BLaER1 (cell line): ENCODE results near the gene WRNIP1.
"Not testable (repeated sequence)": the region's sequence is repeated elsewhere in the genome, so short reads cannot be mapped to it uniquely, and the experiment has no call there.

Experiments used
- H3K27ac ChIP-seq: shearing (Covaris generic); formaldehyde crosslinking; 2 replicates; pipeline ENCODE4 v1.8.1; 2022
- H3K27me3 ChIP-seq: shearing (Covaris generic); formaldehyde crosslinking; 2 replicates; pipeline ENCODE4 v1.8.1; 2022
- H3K36me3 ChIP-seq: shearing (Covaris generic); formaldehyde crosslinking; 2 replicates; pipeline ENCODE4 v1.8.1; 2022
- H3K4me1 ChIP-seq: shearing (Covaris generic); formaldehyde crosslinking; 2 replicates; pipeline ENCODE4 v1.8.1; 2022
- H3K4me2 ChIP-seq: shearing (Covaris generic); formaldehyde crosslinking; 2 replicates; pipeline ENCODE4 v1.8.1; 2022
- H3K4me3 ChIP-seq: shearing (Covaris generic); formaldehyde crosslinking; 2 replicates; pipeline ENCODE4 v1.8.1; 2022
- H3K9ac ChIP-seq: shearing (Covaris generic); formaldehyde crosslinking; 2 replicates; pipeline ENCODE4 v1.8.1; 2022
- H3K9me3 ChIP-seq: shearing (Covaris generic); formaldehyde crosslinking; 2 replicates; pipeline ENCODE4 v1.8.1; 2022
- H4K20me1 ChIP-seq: shearing (Covaris generic); formaldehyde crosslinking; 2 replicates; pipeline ENCODE4 v1.8.1; 2022
- Cebpa-rat ChIP-seq: shearing (Covaris generic); IDR thresholded peaks from 2 replicates; pipeline ENCODE4 v1.8.1; 2022

WRNIP1 gene

DNA sequence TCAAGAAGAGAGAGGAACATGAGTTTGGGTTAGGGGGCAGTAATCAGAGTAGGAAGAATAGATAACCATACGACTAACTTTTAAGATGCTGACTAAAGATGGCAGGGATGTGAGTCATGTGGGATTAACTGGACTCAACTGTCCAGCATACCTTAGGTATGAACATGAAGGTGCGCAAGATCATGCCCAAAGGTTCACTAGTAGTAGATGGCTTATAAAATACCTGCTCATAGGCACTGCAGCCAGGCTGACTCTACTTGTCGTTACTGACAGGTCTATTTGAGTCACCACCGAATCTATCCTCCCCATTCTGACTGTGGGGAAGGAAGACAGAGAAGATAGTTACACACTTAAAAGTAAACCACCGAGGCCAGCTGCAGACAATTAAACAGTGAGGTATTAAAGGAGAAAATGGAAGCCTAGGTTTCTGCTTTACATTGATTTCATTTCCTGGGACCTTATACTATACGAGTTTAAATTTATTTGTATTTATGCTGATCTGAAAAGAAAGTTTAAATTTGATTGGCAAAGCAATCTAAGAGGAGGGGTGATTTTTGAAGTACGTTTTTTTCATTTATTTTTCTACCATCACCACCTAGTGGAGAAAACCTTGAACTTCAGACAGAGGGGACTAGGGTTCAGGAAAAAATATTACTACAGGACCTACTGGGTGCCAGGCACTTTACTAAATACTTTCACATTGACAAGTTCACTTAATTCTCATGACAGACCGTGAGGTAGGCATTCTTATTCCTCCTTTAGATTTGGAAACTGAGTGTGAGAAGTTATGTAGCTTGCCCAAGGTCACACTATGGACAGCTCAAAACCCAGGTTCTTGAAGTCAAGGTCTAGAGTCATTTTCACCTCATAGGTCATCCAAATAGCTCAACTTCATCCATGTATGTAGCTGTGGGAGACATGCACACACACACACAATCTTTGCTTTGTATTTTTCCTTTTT lies 4.0 kb upstream of the WRNIP1 start:
- no peaks in the 10 kb centered on the region for H3K36me3 ChIP-seq
- H3K9ac ChIP-seq = no peak overlapping the region
- TF ChIP-seq Cebpa-rat = no peak
- H3K4me3 ChIP-seq = no peak overlapping the region
- peaks cover 4% of the 10 kb centered on the region for H4K20me1 ChIP-seq
- no peak overlapping the region for H3K27ac ChIP-seq
- no peaks in the 10 kb centered on the region for H3K27me3 ChIP-seq
- peaks cover 7% of the 10 kb centered on the region for H3K4me1 ChIP-seq
- peaks cover 17% of the 10 kb centered on the region for H3K9me3 ChIP-seq
- no peak overlapping the region for H3K4me2 ChIP-seq

DNA sequence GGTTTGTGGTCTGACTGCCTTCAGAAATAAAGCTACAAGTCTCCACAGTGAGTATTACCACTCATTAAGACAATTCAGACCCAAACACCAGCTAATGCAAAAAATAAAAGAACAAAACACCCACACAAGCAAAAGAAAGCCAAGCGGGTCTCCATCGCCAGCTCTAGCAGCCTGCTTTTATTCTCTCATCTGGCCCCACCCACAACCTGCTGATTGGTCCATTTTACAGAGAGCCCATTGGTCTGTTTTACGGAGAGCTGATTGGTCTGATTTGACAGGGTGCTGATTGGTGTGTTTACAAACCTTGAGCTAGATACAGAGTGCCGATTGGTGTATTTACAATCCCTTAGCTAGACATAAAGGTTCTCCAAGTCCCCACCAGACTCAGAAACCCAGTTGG lies 2.3 kb upstream of the WRNIP1 start:
- H3K27ac ChIP-seq, H3K27me3 ChIP-seq, H3K4me3 ChIP-seq, H3K9ac ChIP-seq, H3K36me3 ChIP-seq, H3K4me2 ChIP-seq: not testable (repeated sequence)
- Histone ChIP-seq H4K20me1 (peaks cover 21% of the 10 kb centered on the region), H3K4me1 (peaks cover 18% of the 10 kb centered on the region), H3K9me3 (peaks cover 17% of the 10 kb centered on the region)

DNA sequence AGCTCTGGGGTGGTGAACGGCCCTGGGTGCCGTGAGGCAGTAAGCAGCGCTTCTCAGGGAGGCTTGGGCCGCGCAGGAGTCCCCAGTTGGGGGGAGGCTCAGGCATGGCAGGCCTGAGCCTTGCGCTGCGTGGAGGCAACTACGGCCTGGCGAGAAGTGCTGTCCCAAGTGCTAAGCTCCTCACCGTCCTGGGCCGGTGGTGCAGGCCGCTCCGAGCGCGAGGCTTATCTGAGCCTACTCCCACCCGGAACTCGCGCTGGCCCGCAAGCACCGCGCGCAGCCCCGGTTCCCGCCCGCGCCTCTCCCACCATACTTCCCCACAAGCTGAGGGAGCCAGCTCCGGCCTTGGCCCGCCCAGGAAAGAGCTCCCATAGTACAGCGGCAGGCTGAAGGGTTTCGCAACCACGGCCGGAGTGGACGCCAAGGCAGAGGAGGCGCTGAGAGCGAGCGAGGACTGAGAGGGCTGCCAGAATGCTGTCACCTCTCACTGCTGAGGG lies 1.8 kb upstream of the WRNIP1 start:
- H3K36me3 ChIP-seq = no peaks in the 10 kb centered on the region; the same call in 1 of the 2 replicates
- TF ChIP-seq Cebpa-rat = no peak
- no peak overlapping the region for H3K4me2 ChIP-seq
- H3K9ac ChIP-seq = no peak overlapping the region
- no peak overlapping the region for H3K4me3 ChIP-seq
- peaks cover 23% of the 10 kb centered on the region for H3K4me1 ChIP-seq
- peaks cover 17% of the 10 kb centered on the region for H3K9me3 ChIP-seq
- H3K27ac ChIP-seq = no peak overlapping the region
- no peaks in the 10 kb centered on the region for H3K27me3 ChIP-seq
- H4K20me1 ChIP-seq = peaks cover 26% of the 10 kb centered on the region

DNA sequence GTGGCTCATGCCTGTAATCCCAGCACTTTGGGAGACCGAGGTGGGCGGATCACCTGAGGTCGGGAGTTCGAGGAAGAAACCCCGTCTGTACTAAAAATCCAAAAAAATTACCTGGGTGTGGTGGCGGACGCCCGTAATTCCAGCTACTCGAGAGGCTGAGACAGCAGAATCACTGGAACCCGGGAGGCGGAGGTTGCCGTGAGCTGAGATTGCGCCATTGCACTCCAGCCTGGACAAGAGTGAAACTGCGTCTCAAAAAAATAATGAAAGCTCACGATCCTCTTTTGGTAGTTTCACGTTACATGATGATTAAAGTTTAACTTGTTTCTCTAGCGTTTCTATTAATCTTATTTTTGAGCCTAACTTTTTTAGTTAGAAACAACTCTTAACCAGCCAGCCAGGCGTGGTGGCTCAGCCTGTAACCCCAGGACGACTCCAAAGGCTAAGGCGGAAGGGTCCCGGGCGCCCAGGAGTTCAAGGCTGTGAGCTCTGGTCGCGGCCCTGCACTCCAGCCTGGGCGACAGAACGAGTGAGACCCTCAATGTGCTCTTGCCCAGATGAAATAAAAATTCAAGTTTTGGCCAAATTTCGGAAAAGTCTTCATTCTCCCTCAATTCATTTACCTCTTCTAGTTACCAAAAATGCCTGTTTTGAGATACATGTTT lies 1.2 kb upstream of the WRNIP1 start:
- Histone ChIP-seq H3K9me3 (peaks cover 17% of the 10 kb centered on the region), H3K4me2 (peak overlapping the region; percentile 82), H3K36me3 (peaks cover 4% of the 10 kb centered on the region; the same call in 1 of the 2 replicates), H3K27ac (peak overlapping the region; percentile 81; the same call in 1 of the 2 replicates), H3K4me3 (peak overlapping the region; percentile 68), H4K20me1 (peaks cover 32% of the 10 kb centered on the region), H3K9ac (peak overlapping the region; percentile 78; the same call in 1 of the 2 replicates), H3K4me1 (peaks cover 29% of the 10 kb centered on the region), H3K27me3 (no peaks in the 10 kb centered on the region)
- TF ChIP-seq Cebpa-rat = no peak

DNA sequence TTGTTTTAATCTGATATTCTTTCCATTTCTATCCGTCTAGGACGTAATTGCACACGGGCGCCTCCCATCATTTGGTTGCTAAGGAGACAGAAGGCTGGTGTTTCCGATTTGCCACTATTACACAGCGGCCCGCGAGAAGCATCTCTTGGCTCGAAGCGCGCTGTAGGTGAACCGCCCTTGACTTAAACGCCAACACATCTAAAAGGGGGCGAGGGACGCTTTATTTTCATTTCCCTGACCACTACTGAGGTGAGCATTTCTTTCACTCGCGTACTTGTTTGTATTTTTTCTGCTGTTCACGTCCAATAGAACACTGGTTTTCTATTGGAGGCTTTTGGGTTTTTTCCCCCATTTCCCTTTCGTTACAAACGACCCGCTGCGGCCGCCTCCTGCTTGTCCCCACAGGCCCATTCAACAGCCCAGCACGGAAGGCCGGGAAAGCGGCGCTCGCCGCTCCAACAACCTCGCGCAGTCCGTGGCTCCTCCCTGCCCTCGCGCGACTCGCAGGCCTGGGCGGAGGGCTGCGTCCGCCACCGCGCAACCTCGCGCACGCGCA lies 505 bp upstream of the WRNIP1 start:
- peaks cover 5% of the 10 kb centered on the region; the same call in 1 of the 2 replicates for H3K36me3 ChIP-seq
- H4K20me1 ChIP-seq = peaks cover 39% of the 10 kb centered on the region
- H3K9ac ChIP-seq = peak overlapping the region; percentile 78
- H3K9me3 ChIP-seq = peaks cover 17% of the 10 kb centered on the region
- peak overlapping the region; percentile 81 for H3K27ac ChIP-seq
- no peaks in the 10 kb centered on the region for H3K27me3 ChIP-seq
- H3K4me2 ChIP-seq = peak overlapping the region; percentile 82
- H3K4me1 ChIP-seq = peaks cover 36% of the 10 kb centered on the region
- peak overlapping the region; percentile 68 for H3K4me3 ChIP-seq
- no peak for TF ChIP-seq Cebpa-rat

DNA sequence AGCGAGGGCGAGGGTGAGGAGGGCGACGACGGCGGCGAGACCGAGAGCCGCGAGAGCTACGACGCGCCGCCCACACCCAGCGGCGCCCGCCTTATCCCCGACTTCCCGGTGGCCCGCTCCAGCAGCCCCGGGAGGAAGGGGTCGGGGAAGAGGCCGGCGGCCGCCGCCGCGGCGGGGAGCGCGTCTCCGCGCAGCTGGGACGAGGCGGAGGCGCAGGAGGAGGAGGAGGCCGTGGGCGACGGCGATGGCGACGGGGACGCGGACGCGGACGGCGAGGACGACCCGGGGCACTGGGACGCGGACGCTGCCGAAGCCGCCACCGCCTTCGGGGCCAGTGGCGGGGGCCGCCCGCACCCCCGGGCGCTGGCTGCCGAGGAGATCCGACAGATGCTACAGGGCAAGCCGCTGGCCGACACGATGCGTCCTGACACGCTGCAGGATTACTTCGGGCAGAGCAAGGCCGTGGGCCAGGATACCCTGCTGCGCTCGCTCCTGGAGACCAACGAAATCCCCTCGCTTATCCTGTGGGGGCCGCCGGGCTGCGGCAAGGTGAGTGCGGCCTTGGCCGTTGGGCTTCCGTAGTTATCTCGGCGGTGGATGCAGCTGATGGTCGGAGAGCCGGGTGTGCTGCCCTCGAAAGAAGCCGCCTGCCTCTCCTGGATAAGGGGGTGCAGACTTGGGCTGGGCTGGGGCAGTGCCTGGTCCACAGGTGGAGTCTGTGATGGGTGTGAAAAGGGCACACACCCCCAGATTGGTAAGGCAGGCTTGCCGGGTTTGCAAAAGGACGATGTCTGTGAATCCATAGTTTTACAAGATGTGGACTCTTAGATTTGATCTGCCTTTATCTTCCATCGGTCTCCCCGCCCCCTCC lies 938 bp downstream of the WRNIP1 start:
- Histone ChIP-seq H4K20me1 (peaks cover 53% of the 10 kb centered on the region), H3K9ac (peak overlapping the region; percentile 93), H3K9me3 (peaks cover 11% of the 10 kb centered on the region), H3K27ac (peak overlapping the region; percentile 96), H3K4me3 (peak overlapping the region; percentile 93), H3K27me3 (no peaks in the 10 kb centered on the region), H3K4me1 (peaks cover 47% of the 10 kb centered on the region), H3K36me3 (peaks cover 19% of the 10 kb centered on the region), H3K4me2 (peak overlapping the region; percentile 93)
- no peak for TF ChIP-seq Cebpa-rat

DNA sequence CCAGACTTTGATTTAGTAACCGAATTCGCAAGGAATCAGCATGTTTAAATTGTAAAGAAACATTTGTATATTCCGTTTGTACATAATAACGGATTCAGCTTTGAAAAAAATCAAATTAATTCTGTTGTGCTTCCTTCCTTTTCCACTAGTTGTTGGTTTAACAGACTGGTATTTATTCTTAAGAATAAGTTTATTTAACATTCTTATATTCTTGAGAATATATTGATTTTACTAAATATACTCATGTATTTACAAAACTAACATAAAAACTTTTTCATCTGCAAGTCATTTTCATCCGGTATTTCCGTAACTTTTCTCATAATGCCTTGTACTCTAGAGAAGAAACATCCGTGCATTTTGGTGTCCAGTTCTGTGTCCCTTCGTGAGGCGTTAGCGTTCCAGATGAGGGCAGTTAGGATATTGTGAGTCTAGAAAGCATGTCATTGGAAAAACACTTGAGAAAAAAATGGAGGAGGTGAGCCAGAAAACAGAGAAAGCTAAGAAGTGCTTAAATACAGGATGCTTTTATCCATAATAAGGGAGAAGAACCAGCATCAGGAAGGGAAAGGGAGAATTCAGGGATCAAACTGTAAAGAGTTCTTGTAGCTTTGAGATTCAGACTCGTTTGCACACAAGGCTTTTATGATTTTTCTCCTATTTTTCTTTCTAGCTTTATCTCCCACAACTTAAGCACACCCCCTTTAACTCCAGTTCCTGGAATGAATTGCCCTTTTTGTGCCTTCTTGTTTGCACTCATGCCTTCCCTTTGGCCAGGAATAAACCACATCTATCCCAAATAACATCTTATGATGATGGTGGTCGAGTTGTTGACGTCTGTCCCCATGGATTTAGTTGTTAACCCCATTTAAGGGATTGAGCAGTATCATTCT lies 1.8 kb downstream of the WRNIP1 start:
- TF ChIP-seq Cebpa-rat = no peak
- H3K27ac ChIP-seq = peak overlapping the region; percentile 96
- H3K27me3 ChIP-seq = no peaks in the 10 kb centered on the region
- H3K9ac ChIP-seq = peak overlapping the region; percentile 93
- H3K4me3 ChIP-seq = peak overlapping the region; percentile 93
- H3K9me3 ChIP-seq = peaks cover 11% of the 10 kb centered on the region
- peaks cover 27% of the 10 kb centered on the region for H3K36me3 ChIP-seq
- peaks cover 51% of the 10 kb centered on the region for H3K4me1 ChIP-seq
- H3K4me2 ChIP-seq = peak overlapping the region; percentile 93
- peaks cover 62% of the 10 kb centered on the region for H4K20me1 ChIP-seq
